Type B pancreatic cell (in vitro differentiated cells): ENCODE measurements around the gene FNDC11. TPM values are rescaled to one million over a fixed set of nuclear protein-coding genes. Genes with fewer than 3 reads are reported as not detected.

ENCODE experiments used
- DNase-seq: peaks from one replicate; pipeline ENCODE4 v3.0.0; 2021; ENCODE audit warnings: mixed read lengths; ENCODE audit not compliant: unreplicated experiment; ENCODE audit errors: extremely low spot score
- H3K27ac Mint-ChIP-seq: 2 replicates; pipeline ENCODE4 v1.8.0; 2021; ENCODE audit warnings: mild to moderate bottlenecking, mixed read lengths
- H3K27me3 Mint-ChIP-seq: 2 replicates; pipeline ENCODE4 v1.8.0; 2021; ENCODE audit warnings: mixed read lengths
- H3K36me3 Mint-ChIP-seq: 2 replicates; pipeline ENCODE4 v1.8.0; 2021; ENCODE audit warnings: mixed read lengths
- H3K4me1 Mint-ChIP-seq: one replicate; pipeline ENCODE4 v1.8.0; 2021; ENCODE audit warnings: mixed read lengths; ENCODE audit not compliant: unreplicated experiment
- H3K4me3 Mint-ChIP-seq: 2 replicates; pipeline ENCODE4 v1.8.0; 2021; ENCODE audit warnings: mild to moderate bottlenecking, mixed read lengths
- H3K9me3 Mint-ChIP-seq: 2 replicates; pipeline ENCODE4 v1.8.0; 2021; ENCODE audit warnings: mixed read lengths
- CTCF ChIP-seq: fragments of 200-600 bp; sonication (generic); conservative IDR thresholded peaks from 2 replicates; pipeline ENCODE4 v1.5.0; 2021; ENCODE audit warnings: antibody characterized with exemption, mild to moderate bottlenecking
- total RNA-seq: library from RNA; stranded (reverse); gene quantifications from 2 replicates; pipeline ENCODE4 v1.2.1, GENCODE V29; 2021; ENCODE audit warnings: low replicate concordance

The FNDC11 gene
- total RNA-seq, 1 donor from 2014 or later, result 1.4 TPM

- H3K4me3 Mint-ChIP-seq, result no peak overlapping the region
- H3K27ac Mint-ChIP-seq, result no peak overlapping the region
- no peak for DNase-seq
- peaks cover 4% of the 10 kb centered on the region for H3K4me1 Mint-ChIP-seq
- H3K9me3 Mint-ChIP-seq, result no peaks in the 10 kb centered on the region
- no peaks in the 10 kb centered on the region for H3K36me3 Mint-ChIP-seq
- H3K27me3 Mint-ChIP-seq, result peaks cover 3% of the 10 kb centered on the region
- no peak for TF ChIP-seq CTCF
These were observed 10.8 kb upstream of the FNDC11 start for GRCh38 chr20:63543131-63543530.

- peaks cover 3% of the 10 kb centered on the region for H3K27me3 Mint-ChIP-seq
- H3K4me3 Mint-ChIP-seq, result no peak overlapping the region
- no peaks in the 10 kb centered on the region for H3K36me3 Mint-ChIP-seq
- no peaks in the 10 kb centered on the region for H3K9me3 Mint-ChIP-seq
- no peak for DNase-seq
- no peak overlapping the region for H3K27ac Mint-ChIP-seq
- H3K4me1 Mint-ChIP-seq, result peaks cover 4% of the 10 kb centered on the region
- no peak for TF ChIP-seq CTCF
These were observed 10.2 kb upstream of the FNDC11 start for GRCh38 chr20:63543733-63544132.

GRCh38 chr20:63544241-63544957, 9.6 kb upstream of the FNDC11 start:
- DNase-seq, result no peak
- Mint-ChIP-seq H3K27me3 (peaks cover 3% of the 10 kb centered on the region), H3K4me3 (no peak overlapping the region), H3K36me3 (no peaks in the 10 kb centered on the region), H3K4me1 (peaks cover 4% of the 10 kb centered on the region), H3K27ac (no peak overlapping the region), H3K9me3 (no peaks in the 10 kb centered on the region)
- no peak for TF ChIP-seq CTCF

GRCh38 chr20:63544958-63545516, 8.9 kb upstream of the FNDC11 start:
- no peak for TF ChIP-seq CTCF
- no peak for DNase-seq
- H3K4me1 Mint-ChIP-seq, result peaks cover 4% of the 10 kb centered on the region
- no peak overlapping the region for H3K27ac Mint-ChIP-seq
- H3K4me3 Mint-ChIP-seq, result no peak overlapping the region
- no peaks in the 10 kb centered on the region for H3K9me3 Mint-ChIP-seq
- no peaks in the 10 kb centered on the region for H3K36me3 Mint-ChIP-seq
- H3K27me3 Mint-ChIP-seq, result peaks cover 3% of the 10 kb centered on the region

GRCh38 chr20:63545814-63546213, 8.1 kb upstream of the FNDC11 start:
- Mint-ChIP-seq H3K36me3 (no peaks in the 10 kb centered on the region), H3K9me3 (no peaks in the 10 kb centered on the region), H3K4me1 (peaks cover 4% of the 10 kb centered on the region), H3K27ac (no peak overlapping the region), H3K27me3 (peaks cover 3% of the 10 kb centered on the region), H3K4me3 (no peak overlapping the region)
- TF ChIP-seq CTCF, result no peak
- no peak for DNase-seq
